HepG2 (cell line): ENCODE data around the gene CCNJL. TPM values are rescaled to one million over a fixed set of nuclear protein-coding genes. Genes with fewer than 3 reads are reported as not detected.

Source experiments
- ATAC-seq: fragments of 200-7000 bp; cut with Tn5 transposase; 3 replicates; pipeline ENCODE4 v1.9.1; 2020; ENCODE audit warnings: mild to moderate bottlenecking, moderate library complexity
- BruUV-seq: library from RNA; stranded (reverse); fragments of 400-500 nt; replicated peaks from 2 replicates; lab custom pipeline; 2021; lab: Mats Ljungman, UMichigan
- CTCF ChIA-PET: fragments of 300-600 bp; formaldehyde crosslinking; extraction: SDS; loops from one replicate; lab custom pipeline; 2021; ENCODE audit warnings: low total read pairs, inconsistent platforms, low intra/inter-chr PET ratio; lab: Yijun Ruan, JAX
- POLR2A ChIA-PET: fragments of 350-600 bp; sonication (Branson Sonifier 250); formaldehyde crosslinking; loops from one replicate; lab custom pipeline; 2020; ENCODE audit warnings: antibody characterized with exemption, inconsistent platforms; lab: Yijun Ruan, JAX
- DNase-seq: peaks from one replicate; pipeline ENCODE4 v3.0.0-alpha.2; 2015; ENCODE audit warnings: low spot score
- FAIRE-seq: peaks from 3 replicates; lab custom pipeline; 2011; peaks lifted over from hg19 to GRCh38; lab: Jason Lieb, UNC
- H2AFZ ChIP-seq: one replicate; pipeline ENCODE4 v1.6.1; 2011; ENCODE audit warnings: low read length, inconsistent platforms
- H3K27ac ChIP-seq: fragments of 300-600 bp; 3 replicates; pipeline ENCODE4 v1.8.0; 2011; ENCODE audit warnings: mixed run types, mild to moderate bottlenecking, mixed read lengths, low read length, inconsistent platforms; ENCODE audit not compliant: insufficient read depth; ENCODE audit errors: extremely low read length
- H3K27me3 ChIP-seq, 2 experiments: fragments of 200-600 bp in 1 of 2; 2 replicates in 1 of 2; 3 replicates in 1 of 2; pipeline versions ENCODE4 v1.6.0 to v1.8.0; 2011; ENCODE audit warnings: low read length in 2 of 2, mild to moderate bottlenecking in 2 of 2, moderate library complexity in 2 of 2, inconsistent platforms in 1 of 2; ENCODE audit not compliant: insufficient read depth in 2 of 2, control insufficient read depth in 1 of 2
- H3K36me3 ChIP-seq, 2 experiments: fragments of 200-600 bp in 1 of 2; replicated peaks in 1 of 2; 2 replicates in 1 of 2; 3 replicates in 1 of 2; pipeline versions ENCODE4 v1.5.1 to v1.8.0; 2011; ENCODE audit warnings: low read length in 2 of 2, inconsistent platforms in 1 of 2; ENCODE audit not compliant: insufficient read depth in 2 of 2, control insufficient read depth in 1 of 2
- H3K4me1 ChIP-seq: 2 replicates; pipeline ENCODE4 v1.5.1; 2012; ENCODE audit warnings: low read length, inconsistent platforms; ENCODE audit not compliant: insufficient read depth
- H3K4me2 ChIP-seq: 2 replicates; pipeline ENCODE4 v1.6.0; 2011; ENCODE audit warnings: low read depth, low read length, inconsistent platforms
- H3K4me3 ChIP-seq, 3 experiments: fragments of 200-600 bp in 1 of 3; sonication (generic), shearing (Covaris generic) in 1 of 3; replicated peaks in 1 of 3; 2 replicates each; pipeline ENCODE4 v1.5.1; 2011 to 2016; ENCODE audit warnings: low read length in 3 of 3, inconsistent platforms in 2 of 3, low read depth in 2 of 3, mild to moderate bottlenecking in 2 of 3, control low read depth in 1 of 3, mixed read lengths in 1 of 3; ENCODE audit not compliant: insufficient read depth in 1 of 3
- H3K79me2 ChIP-seq: one replicate; pipeline ENCODE4 v1.6.1; 2011; ENCODE audit warnings: low read length, inconsistent platforms; ENCODE audit not compliant: insufficient read depth
- H3K9ac ChIP-seq: 2 replicates; pipeline ENCODE4 v1.6.0; 2011; ENCODE audit warnings: mild to moderate bottlenecking, low read depth, low read length, inconsistent platforms; ENCODE audit not compliant: insufficient read depth
- H3K9me3 ChIP-seq: 2 replicates; pipeline ENCODE4 v1.5.1; 2012; ENCODE audit warnings: mild to moderate bottlenecking, low read length
- H4K20me1 ChIP-seq: 2 replicates; pipeline ENCODE4 v1.6.0; 2011; ENCODE audit warnings: inconsistent platforms, mild to moderate bottlenecking, low read length, moderate library complexity; ENCODE audit not compliant: insufficient read depth
- MAFK ChIP-seq, 2 experiments: IDR thresholded peaks in 1 of 2; conservative IDR thresholded peaks in 1 of 2; 2 replicates each; pipeline ENCODE4 v1.6.1; 2011; ENCODE audit warnings: improper control_type of control experiment in 2 of 2, low read length in 2 of 2
- ZNF572 ChIP-seq: sonication (generic); formaldehyde crosslinking; IDR thresholded peaks from 2 replicates; pipeline ENCODE4 v1.5.1; 2020; ENCODE audit warnings: mild to moderate bottlenecking, missing genetic modification reagents
- ZNF674 ChIP-seq: sonication (generic); formaldehyde crosslinking; IDR thresholded peaks from 2 replicates; pipeline ENCODE4 v1.5.0; 2020; ENCODE audit warnings: low read depth, mild to moderate bottlenecking, missing genetic modification reagents
- WGBS: methylation state at CpG from one replicate; pipeline ENCODE4 v1.1.6; 2017; ENCODE audit warnings: low lambda C conversion rate; 5-methylcytosine and 5-hydroxymethylcytosine counted together
- in situ Hi-C: cut with HindIII; loops from 2 replicates; pipeline ENCODE4 v1.10.0; 2017; ENCODE audit warnings: low pct_unique_long_range_greater_than_20kb; ENCODE audit not compliant: extremely low pct_ligation_motif_present
- intact Hi-C: fragments of 100-400 bp; cut with micrococcal nuclease; formaldehyde crosslinking; loops from one replicate; pipeline ENCODE4 v1.10.0; 2022; ENCODE audit not compliant: unreplicated experiment
- polyA plus RNA-seq, 8 experiments: library from polyadenylated mRNA; depleted of rRNA in 3 of 8; stranded (reverse) in 7 of 8; unstranded in 1 of 8; fragments of >200 nt; fragmentation: Illumina TruSeq in 4 of 8; extraction: Trizol in 4 of 8; gene quantifications; 2 replicates each; pipeline versions ENCODE4 v1.2.1 to v1.2.3, GENCODE V29; 2011 to 2016; ENCODE audit warnings: low read depth in 4 of 8, missing spikeins in 1 of 8, mixed read lengths in 1 of 8; ENCODE audit not compliant: insufficient read depth in 1 of 8
- total RNA-seq, 5 experiments: library from RNA; depleted of rRNA; stranded (reverse); fragments of >200 nt; fragmentation: Illumina TruSeq; extraction: Trizol; gene quantifications; 2 replicates each; pipeline ENCODE4 v1.2.3, GENCODE V29; 2016; ENCODE audit warnings: low read depth in 1 of 5
- TF ChIP-seq, protein P1 (sequence below), 2 experiments: sonication (generic) in 1 of 2; formaldehyde crosslinking in 1 of 2; IDR thresholded peaks; 2 replicates each; pipeline versions ENCODE4 v1.4.0 to v1.6.1; 2016 to 2020; ENCODE audit warnings: borderline replicate concordance in 1 of 2, low read depth in 1 of 2, mild to moderate bottlenecking in 1 of 2, missing genetic modification reagents in 1 of 2
- TF ChIP-seq, protein P2 (sequence below): sonication (generic); formaldehyde crosslinking; conservative IDR thresholded peaks from 2 replicates; pipeline ENCODE4 v1.8.0; 2022; ENCODE audit warnings: missing genetic modification reagents

Gene CCNJL
- total and polyA plus RNA-seq, 2 of the 13 experiments (the other 11 are each of a cell fraction or from before 2014, with no cell fraction given) = 1.6 to 4.4 TPM

DNA sequence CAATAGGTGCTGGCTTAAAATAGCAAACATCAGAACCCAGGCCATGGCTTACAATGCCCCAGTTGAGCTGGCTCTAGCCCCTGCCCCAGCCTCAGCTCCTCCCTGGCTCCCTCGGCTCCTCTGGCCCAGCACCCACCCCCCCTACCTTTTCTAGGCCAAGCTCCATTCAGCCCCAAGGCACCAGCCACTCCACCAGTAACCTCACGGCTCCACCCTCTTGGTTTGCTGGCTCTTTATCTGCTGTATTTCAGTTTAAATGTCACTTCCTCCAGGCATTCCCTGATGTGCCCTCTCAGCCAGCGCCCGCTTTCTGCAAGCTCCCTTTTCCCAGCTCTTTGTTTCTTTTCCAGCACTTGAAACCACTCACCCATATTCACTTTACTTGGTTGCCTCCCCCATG lies 47.5 kb upstream of the CCNJL start (continued):
- TF ChIP-seq, protein P1, sequence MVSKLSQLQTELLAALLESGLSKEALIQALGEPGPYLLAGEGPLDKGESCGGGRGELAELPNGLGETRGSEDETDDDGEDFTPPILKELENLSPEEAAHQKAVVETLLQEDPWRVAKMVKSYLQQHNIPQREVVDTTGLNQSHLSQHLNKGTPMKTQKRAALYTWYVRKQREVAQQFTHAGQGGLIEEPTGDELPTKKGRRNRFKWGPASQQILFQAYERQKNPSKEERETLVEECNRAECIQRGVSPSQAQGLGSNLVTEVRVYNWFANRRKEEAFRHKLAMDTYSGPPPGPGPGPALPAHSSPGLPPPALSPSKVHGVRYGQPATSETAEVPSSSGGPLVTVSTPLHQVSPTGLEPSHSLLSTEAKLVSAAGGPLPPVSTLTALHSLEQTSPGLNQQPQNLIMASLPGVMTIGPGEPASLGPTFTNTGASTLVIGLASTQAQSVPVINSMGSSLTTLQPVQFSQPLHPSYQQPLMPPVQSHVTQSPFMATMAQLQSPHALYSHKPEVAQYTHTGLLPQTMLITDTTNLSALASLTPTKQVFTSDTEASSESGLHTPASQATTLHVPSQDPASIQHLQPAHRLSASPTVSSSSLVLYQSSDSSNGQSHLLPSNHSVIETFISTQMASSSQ (IDR thresholded peaks at IDR 0.05; ENCODE audit: low read depth) = no peak
- TF ChIP-seq, protein P1 (CRISPR knock-in tag; IDR thresholded peaks at IDR 0.05; ENCODE audit: borderline replicate concordance) = no peak
- TF ChIP-seq ZNF674 (CRISPR knock-in tag) = no peak
- TF ChIP-seq, protein P2, sequence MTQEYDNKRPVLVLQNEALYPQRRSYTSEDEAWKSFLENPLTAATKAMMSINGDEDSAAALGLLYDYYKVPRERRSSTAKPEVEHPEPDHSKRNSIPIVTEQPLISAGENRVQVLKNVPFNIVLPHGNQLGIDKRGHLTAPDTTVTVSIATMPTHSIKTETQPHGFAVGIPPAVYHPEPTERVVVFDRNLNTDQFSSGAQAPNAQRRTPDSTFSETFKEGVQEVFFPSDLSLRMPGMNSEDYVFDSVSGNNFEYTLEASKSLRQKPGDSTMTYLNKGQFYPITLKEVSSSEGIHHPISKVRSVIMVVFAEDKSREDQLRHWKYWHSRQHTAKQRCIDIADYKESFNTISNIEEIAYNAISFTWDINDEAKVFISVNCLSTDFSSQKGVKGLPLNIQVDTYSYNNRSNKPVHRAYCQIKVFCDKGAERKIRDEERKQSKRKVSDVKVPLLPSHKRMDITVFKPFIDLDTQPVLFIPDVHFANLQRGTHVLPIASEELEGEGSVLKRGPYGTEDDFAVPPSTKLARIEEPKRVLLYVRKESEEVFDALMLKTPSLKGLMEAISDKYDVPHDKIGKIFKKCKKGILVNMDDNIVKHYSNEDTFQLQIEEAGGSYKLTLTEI (CRISPR knock-in tag) = no peak

DNA sequence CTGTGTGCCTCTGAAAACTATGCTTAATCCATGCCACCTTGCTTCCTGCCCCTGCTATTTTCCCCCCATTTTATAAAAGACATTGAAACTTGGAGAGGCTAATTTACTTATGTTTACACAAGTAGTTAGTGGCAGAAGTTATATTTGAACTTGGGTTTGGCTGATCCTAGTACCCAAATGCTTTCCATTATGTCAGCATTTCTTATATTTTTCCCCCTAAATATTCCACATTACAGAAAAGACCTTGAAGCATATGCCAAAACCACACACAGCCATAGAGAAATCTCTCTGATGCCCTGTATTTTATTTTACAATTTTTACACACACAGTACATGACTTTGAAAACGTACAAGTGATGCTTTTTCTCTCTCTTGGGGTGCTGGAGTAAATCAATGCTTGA lies 46.9 kb upstream of the CCNJL start:
- Histone ChIP-seq H3K27me3 (no peaks in the 10 kb centered on the region; a peak in 3 of 5 replicates), H4K20me1 (no peaks in the 10 kb centered on the region), H3K9me3 (no peaks in the 10 kb centered on the region), H3K27ac (no peak overlapping the region), H3K4me2 (no peak overlapping the region), H3K4me3 (no peak overlapping the region), H3K79me2 (no peaks in the 10 kb centered on the region), H3K4me1 (no peaks in the 10 kb centered on the region), H3K36me3 (no peaks in the 10 kb centered on the region), H3K9ac (no peak overlapping the region), H2AFZ (no peak overlapping the region)
- POLR2A ChIA-PET = no interaction called here
- CTCF ChIA-PET = no interaction called here
- no peak for TF ChIP-seq ZNF572 (CRISPR knock-in tag)
- peak in 1 of 2 experiments; percentile 42; a peak in 2 of 4 replicates for TF ChIP-seq MAFK (conservative IDR thresholded peaks at IDR 0.05 in 1 of 2, IDR thresholded peaks at IDR 0.05 in 1 of 2; ENCODE audit: low read length in 2 of 2)
- BruUV-seq = no TSS peak
- no peak for FAIRE-seq
- in situ Hi-C loops = no loop called here
- no peak for DNase-seq
- WGBS = 30% methylated on average over 1 of the region's 1 CpG
- intact Hi-C loops = no loop called here
- no peak for ATAC-seq
